ENCODE data around the gene SERPINB4. TPM values are rescaled to one million over a fixed set of nuclear protein-coding genes. Genes with fewer than 3 reads are reported as not detected.

Gene SERPINB4
- not detected in 2 replicates for total RNA-seq

GRCh38 chr18:63644142-63644541 lies at the start of gene SERPINB4:
SERPINB4 (minus strand) TSS chr18:63644256; CDS start chr18:63643577, 679 bp downstream.

DNA sequence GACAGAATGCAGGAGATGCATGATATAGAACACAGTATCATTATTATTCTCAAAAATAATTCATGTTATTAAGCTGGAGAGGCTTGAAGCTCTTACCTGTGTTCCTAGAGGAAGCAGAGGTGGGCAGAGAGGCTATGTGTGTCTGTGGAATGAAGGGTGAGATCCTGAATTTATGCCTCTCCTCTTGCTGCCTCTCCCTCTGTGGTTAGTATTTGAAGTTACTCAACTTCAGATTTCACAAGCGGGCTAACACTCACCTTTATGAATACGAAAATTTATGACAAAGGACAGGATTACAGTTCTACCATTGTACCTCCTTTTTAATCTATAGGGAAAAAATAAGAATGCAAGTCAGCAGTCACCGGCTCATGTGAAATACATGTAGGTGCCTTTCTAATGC lies 17.7 kb upstream of the SERPINB4 start, which contains the start of gene SERPINB3:
Gene SERPINB3 (minus strand): TSS at position 144 of the 400 bp plus-strand sequence. CDS start 677 bp downstream, outside the sequence.

Other genes starting within 250 kb of the SERPINB4 start
- 29.3 and 30.3 TPM in 2 replicates for gene VPS4B, start 221.8 kb downstream of the SERPINB4 start, total RNA-seq
- not detected in 2 replicates for gene SERPINB5, start 167.3 kb downstream of the SERPINB4 start, total RNA-seq
- gene SERPINB12, start 101.9 kb downstream of the SERPINB4 start, total RNA-seq, result not detected in 2 replicates
- not detected in 2 replicates for gene SERPINB13, start 56.9 kb downstream of the SERPINB4 start, total RNA-seq
- not detected in 2 replicates for gene SERPINB3, start 17.6 kb upstream of the SERPINB4 start, total RNA-seq
- not detected in 2 replicates for gene SERPINB11, start 58.7 kb upstream of the SERPINB4 start, total RNA-seq
- gene SERPINB7, start 131.2 kb upstream of the SERPINB4 start, total RNA-seq, result not detected in 2 replicates
- gene SERPINB2, start 243.4 kb upstream of the SERPINB4 start, total RNA-seq, result 5.7 and 6.3 TPM in 2 replicates

All from mammary microvascular endothelial cell (primary cell).